Measurements from ENCODE around the gene ANO2. TPM values are rescaled to one million over a fixed set of nuclear protein-coding genes. Genes with fewer than 3 reads are reported as not detected.
A peak's percentile ranks its signal among the peaks of the same experiment; 100 is the strongest.

ANO2 gene
- total RNA-seq, 1 donor from 2014 or later: not detected

DNA sequence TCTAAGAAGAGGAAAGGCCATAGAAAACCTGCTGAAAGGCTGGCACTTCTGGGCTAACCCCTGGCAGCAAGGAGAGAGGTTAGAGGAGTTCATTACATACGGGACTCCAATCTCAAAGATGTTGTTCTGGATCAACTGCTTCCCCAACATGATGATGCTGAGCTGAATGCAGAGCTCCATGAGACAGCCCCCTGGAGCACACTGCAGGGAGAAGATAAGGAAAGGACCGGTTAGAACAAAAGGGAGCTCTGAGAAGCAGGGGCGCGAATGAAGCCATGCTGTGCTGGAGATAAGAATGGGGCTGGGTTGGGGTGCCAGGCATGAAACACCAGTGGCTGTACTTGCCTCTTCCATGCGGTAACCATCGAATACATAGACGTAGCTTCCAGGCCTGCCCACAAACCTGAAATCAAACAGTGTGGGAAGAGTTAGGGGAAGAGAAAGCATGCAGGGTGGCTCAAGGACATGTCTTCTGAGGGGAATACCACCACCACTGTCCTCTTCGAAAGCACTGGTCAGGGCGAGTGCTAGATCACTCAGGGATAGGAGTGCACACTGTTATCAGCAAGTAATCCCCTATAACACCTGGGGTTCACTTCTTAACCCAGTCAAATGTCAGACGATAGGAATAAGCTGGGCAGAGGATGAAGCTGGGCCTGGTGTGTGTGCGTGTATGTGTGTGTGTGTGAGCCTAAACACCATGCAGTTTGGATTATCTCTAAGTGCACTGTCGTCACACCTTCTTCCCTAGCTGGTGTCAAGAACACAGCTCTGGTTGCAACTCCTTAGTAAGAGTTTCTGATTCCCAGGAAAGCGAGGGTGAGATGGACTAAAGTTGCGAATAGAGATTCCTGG, 332.3 kb downstream of the ANO2 start:
- TF ChIP-seq, protein P1, sequence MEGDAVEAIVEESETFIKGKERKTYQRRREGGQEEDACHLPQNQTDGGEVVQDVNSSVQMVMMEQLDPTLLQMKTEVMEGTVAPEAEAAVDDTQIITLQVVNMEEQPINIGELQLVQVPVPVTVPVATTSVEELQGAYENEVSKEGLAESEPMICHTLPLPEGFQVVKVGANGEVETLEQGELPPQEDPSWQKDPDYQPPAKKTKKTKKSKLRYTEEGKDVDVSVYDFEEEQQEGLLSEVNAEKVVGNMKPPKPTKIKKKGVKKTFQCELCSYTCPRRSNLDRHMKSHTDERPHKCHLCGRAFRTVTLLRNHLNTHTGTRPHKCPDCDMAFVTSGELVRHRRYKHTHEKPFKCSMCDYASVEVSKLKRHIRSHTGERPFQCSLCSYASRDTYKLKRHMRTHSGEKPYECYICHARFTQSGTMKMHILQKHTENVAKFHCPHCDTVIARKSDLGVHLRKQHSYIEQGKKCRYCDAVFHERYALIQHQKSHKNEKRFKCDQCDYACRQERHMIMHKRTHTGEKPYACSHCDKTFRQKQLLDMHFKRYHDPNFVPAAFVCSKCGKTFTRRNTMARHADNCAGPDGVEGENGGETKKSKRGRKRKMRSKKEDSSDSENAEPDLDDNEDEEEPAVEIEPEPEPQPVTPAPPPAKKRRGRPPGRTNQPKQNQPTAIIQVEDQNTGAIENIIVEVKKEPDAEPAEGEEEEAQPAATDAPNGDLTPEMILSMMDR (IDR thresholded peaks at IDR 0.05; ENCODE audit: insufficient read depth, low read length, severe bottlenecking): no peak
- no peaks in the 10 kb centered on the region for H3K27me3 ChIP-seq (ENCODE audit: control insufficient read depth, insufficient read depth, low read length)
- FAIRE-seq (peak; percentile 28), DNase-seq (ENCODE audit: low read depth) (no peak)
- H3K4me3 ChIP-seq (ENCODE audit: low read depth, low read length): no peak overlapping the region
- H3K36me3 ChIP-seq (ENCODE audit: control insufficient read depth, insufficient read depth, low read length): no peaks in the 10 kb centered on the region

- H3K4me3 ChIP-seq (ENCODE audit: low read depth, low read length): no peak overlapping the region
- no peak for FAIRE-seq
- DNase-seq (ENCODE audit: low read depth): no peak
- TF ChIP-seq, protein P1 (IDR thresholded peaks at IDR 0.05; ENCODE audit: insufficient read depth, low read length, severe bottlenecking): no peak
- no peaks in the 10 kb centered on the region for H3K36me3 ChIP-seq (ENCODE audit: control insufficient read depth, insufficient read depth, low read length)
- no peaks in the 10 kb centered on the region for H3K27me3 ChIP-seq (ENCODE audit: control insufficient read depth, insufficient read depth, low read length)
Measured at GRCh38 chr12:5611162-5611561, 333.9 kb downstream of the ANO2 start.

- no peaks in the 10 kb centered on the region for H3K27me3 ChIP-seq (ENCODE audit: control insufficient read depth, insufficient read depth, low read length)
- no peaks in the 10 kb centered on the region for H3K36me3 ChIP-seq (ENCODE audit: control insufficient read depth, insufficient read depth, low read length)
- DNase-seq (ENCODE audit: low read depth) (no peak), FAIRE-seq (no peak)
- TF ChIP-seq, protein P1 (IDR thresholded peaks at IDR 0.05; ENCODE audit: insufficient read depth, low read length, severe bottlenecking): no peak
- H3K4me3 ChIP-seq (ENCODE audit: low read depth, low read length): no peak overlapping the region
Measured at GRCh38 chr12:5599378-5599777, 345.7 kb downstream of the ANO2 start.

DNA sequence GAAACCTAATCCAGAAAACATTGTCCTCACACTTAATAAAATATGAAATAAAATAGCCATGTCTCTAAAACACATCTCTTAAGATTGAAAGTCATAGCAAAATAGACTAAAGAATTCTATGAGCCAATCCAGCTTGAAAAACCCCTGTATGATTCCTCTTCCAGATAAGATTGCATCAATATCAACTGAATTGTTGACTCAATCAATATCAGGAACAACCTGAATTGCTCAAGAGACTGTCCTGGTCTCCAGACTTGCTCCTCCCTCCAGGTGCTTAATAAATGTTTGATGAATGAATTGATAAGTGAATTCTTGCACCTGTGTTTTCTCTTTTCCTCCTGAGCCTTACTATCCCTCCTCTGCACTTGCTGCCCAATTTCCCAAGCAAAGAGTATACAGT, 351.1 kb downstream of the ANO2 start:
- no peak for FAIRE-seq
- DNase-seq (ENCODE audit: low read depth): no peak
- no peaks in the 10 kb centered on the region for H3K36me3 ChIP-seq (ENCODE audit: control insufficient read depth, insufficient read depth, low read length)
- H3K27me3 ChIP-seq (ENCODE audit: control insufficient read depth, insufficient read depth, low read length): no peaks in the 10 kb centered on the region
- TF ChIP-seq, protein P1 (IDR thresholded peaks at IDR 0.05; ENCODE audit: insufficient read depth, low read length, severe bottlenecking): no peak
- no peak overlapping the region for H3K4me3 ChIP-seq (ENCODE audit: low read depth, low read length)

DNA sequence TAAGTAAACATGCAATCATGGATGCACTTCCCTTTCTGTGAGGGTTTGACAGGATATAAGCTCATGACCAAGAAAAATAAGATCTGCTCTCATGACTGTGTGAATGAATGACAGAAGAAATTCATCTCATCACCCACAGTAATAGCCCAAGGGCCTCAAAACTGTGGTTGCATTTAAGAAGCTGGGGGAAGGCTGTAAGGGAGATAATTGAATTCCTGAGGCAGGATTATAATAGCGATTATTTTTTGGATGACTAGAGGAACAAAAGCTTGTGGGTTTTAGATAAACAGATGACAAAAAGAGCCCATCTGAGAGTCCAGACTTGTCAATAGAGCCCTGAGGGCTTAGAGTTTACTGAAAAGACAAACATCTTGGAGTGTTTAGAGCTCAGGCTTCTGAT, 352.0 kb downstream of the ANO2 start:
- FAIRE-seq: no peak
- no peaks in the 10 kb centered on the region for H3K27me3 ChIP-seq (ENCODE audit: control insufficient read depth, insufficient read depth, low read length)

More for the DNA sequence above, 352.0 kb downstream of the ANO2 start:
- TF ChIP-seq, protein P1 (IDR thresholded peaks at IDR 0.05; ENCODE audit: insufficient read depth, low read length, severe bottlenecking): no peak
- Histone ChIP-seq H3K36me3 (ENCODE audit: control insufficient read depth, insufficient read depth, low read length) (no peaks in the 10 kb centered on the region), H3K4me3 (ENCODE audit: low read depth, low read length) (no peak overlapping the region)
- DNase-seq (ENCODE audit: low read depth): no peak

Measured in bronchial epithelial cell (primary cell).